HG02938 (cell line): ENCODE results near the gene CACNA1S.

Source experiments
- ATAC-seq: cut with Tn5 transposase; IDR thresholded peaks from one replicate; pipeline ENCODE4 v1.9.1; 2021; ENCODE audit warnings: mild to moderate bottlenecking, moderate library complexity; ENCODE audit not compliant: unreplicated experiment

Gene CACNA1S

GRCh38 chr1:201119206-201120197 lies 7.3 kb upstream of the CACNA1S start:
- ATAC-seq: no peak

GRCh38 chr1:201116091-201116490 lies 3.9 kb upstream of the CACNA1S start:
- ATAC-seq: no peak

- no peak for ATAC-seq
Observed at GRCh38 chr1:201115390-201115937, 3.2 kb upstream of the CACNA1S start.

- ATAC-seq: peak; percentile 83
Observed at GRCh38 chr1:201114245-201115131, 2.3 kb upstream of the CACNA1S start.

GRCh38 chr1:201113451-201114244 lies 1.4 kb upstream of the CACNA1S start:
- ATAC-seq: no peak

- ATAC-seq: no peak
Observed at GRCh38 chr1:201112926-201113325, 700 bp upstream of the CACNA1S start.

- ATAC-seq: no peak
Observed at GRCh38 chr1:201111672-201112071, 554 bp downstream of the CACNA1S start.

- no peak for ATAC-seq
Observed at GRCh38 chr1:201111156-201111555, 1.1 kb downstream of the CACNA1S start.

GRCh38 chr1:201110616-201111015 lies 1.6 kb downstream of the CACNA1S start:
- ATAC-seq: no peak

GRCh38 chr1:201110138-201110537 lies 2.1 kb downstream of the CACNA1S start:
- ATAC-seq: no peak

- no peak for ATAC-seq
Observed at GRCh38 chr1:201109651-201110050, 2.6 kb downstream of the CACNA1S start.

GRCh38 chr1:201108614-201109013 lies 3.6 kb downstream of the CACNA1S start:
- no peak for ATAC-seq

- ATAC-seq: no peak
Observed at GRCh38 chr1:201105688-201106087, 6.5 kb downstream of the CACNA1S start.

GRCh38 chr1:201104141-201104540 lies 8.1 kb downstream of the CACNA1S start:
- no peak for ATAC-seq

- ATAC-seq: no peak
Observed at GRCh38 chr1:201103666-201104065, 8.6 kb downstream of the CACNA1S start.

- ATAC-seq: no peak
Observed at GRCh38 chr1:201100169-201100930, 11.9 kb downstream of the CACNA1S start.

- ATAC-seq: no peak
Observed at GRCh38 chr1:201098992-201099677, 13.1 kb downstream of the CACNA1S start.

GRCh38 chr1:201096977-201097856 lies 15.0 kb downstream of the CACNA1S start:
- no peak for ATAC-seq
